Stimulated activated CD8-positive, alpha-beta memory T cell treated with anti-CD3 and anti-CD28 coated beads, Interleukin-7, amount 100 ng/mL, for 24 hours (primary cell): ENCODE data around the gene RPL34.
"Not testable (repeated sequence)": the region's sequence is repeated elsewhere in the genome, so short reads cannot be mapped to it uniquely, and the experiment has no call there.

ENCODE experiments used
- DNase-seq: peaks from one replicate; pipeline ENCODE4 v3.0.0-alpha.2; 2020; ENCODE audit warnings: low read depth

Gene RPL34

DNA sequence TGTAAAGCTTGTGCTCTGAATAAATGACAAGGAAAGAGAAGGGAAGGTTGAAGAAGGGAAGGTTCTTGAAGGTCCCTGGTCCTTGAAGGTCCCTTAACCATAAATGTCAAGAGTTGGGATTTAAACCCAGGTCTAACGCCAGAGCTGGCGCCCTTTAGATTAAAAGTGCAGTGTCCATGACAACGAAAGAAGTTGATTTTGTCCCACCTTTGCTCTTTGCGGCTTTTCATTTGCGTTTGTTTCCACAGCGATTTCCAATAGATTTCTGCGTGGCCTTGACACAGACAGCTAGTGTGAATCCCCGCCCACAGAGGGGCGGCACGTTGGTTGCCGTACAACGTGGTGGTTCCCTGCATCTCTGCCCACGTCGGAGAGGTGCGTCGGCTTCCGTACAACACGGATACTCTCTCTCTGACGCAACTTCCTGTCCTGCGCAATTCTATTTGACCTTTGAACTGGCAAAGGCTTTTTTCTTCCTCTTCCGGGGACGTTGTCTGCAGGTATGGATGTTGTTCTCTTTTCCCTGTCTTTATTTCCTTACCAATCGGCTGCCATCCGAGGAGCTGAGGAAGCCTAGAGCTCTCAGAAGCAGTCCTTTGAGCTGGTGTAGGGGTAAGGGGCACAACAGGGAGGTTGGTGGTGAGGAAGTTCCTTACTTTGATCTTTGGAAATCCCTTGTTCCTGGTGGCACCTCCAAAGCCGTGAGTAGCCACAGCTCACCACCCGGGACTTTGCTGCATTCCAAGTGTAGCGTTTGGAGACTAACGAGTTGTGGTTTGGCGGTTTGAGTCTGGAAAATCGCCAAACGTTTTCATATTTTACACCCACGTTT is at the start of gene RPL34:
RPL34 (plus strand) TSS at position 476 of the 832 bp plus-strand sequence. CDS start 1,384 bp downstream, outside the sequence.
- peak; percentile 90 for DNase-seq

DNA sequence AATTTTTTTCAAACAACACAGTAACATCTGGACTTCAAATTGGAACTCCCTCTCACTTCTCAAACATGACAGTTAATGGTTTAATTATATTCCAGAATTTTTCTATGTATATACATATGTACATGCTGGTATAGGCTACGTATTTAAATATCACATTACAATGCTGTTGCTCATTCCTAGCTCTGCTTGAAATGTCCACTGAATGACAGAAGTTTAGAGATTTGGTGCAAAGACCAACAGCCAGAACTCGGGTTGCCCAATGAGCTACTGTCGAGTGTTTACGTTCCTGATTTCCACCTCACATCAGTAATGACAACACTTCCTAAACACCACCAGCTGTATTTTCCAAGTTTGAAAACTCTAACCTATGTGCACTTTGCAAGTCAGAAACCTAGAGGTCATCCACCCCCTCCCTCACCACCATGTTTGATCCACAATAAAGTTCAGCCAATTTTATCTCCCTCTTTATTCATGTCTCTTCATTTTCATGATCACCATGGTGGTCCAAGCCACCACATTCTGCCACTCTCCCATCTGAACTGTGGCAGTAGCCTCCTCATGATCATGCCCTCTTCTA is 49.3 kb upstream of the RPL34 start:
- DNase-seq = no peak

DNA sequence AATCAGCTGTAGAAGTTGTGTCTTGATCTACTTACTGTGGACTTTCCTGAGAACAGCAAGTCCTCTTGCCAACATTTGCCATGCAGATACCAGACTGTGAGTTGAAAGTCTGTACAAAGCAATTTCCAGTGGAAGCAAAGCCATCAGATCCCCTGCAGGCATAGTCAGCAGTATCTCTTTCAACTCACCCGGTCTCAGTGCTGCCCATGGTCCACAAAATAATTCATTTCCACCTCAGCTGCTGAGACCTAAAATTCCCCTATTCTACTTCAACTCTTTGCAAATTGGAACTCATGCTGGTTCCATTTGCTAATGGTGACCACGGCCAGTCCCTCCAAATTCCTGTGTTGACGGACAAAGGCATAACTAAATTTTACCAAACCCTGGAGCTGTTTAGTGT is 46.0 kb upstream of the RPL34 start:
- DNase-seq = no peak

DNA sequence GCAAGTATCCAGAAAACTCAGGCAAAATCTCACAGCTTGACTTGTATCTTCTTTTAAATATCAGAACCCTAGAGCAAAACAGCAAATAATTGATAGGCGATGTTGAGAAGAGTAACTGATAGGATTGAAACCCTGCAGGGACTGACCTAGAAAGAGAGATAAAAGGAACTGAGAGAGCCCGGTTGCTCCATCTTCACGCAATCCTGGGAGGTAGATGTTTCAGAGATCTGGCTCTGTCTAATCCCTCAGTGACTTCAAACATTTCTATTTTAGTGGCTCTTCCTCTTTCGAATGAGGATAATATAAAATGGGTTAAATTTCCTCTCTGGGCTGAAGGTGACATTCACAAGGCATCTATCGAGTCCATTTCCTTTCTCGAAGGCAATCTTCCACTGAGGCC is 39.3 kb upstream of the RPL34 start:
- no peak for DNase-seq

DNA sequence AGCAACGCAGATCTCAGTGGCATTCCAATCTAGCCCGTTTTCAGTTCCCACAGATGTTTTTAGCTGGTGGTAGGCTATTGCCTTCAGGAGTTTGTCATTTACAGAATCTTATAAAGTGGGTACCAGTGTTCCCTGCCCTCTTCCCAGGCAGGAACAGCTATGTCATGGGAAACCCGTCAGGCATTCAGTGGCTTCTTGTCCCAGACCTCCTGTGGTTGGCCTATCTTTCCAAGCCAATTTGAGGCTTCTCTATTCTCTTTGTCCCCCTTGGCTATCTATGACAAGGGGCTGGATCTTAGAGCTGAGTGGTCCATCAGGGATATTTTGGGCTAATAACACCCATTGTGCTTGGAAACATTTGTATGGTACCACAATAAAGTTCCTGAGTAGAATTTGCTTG is 33.6 kb upstream of the RPL34 start:
- no peak for DNase-seq

DNA sequence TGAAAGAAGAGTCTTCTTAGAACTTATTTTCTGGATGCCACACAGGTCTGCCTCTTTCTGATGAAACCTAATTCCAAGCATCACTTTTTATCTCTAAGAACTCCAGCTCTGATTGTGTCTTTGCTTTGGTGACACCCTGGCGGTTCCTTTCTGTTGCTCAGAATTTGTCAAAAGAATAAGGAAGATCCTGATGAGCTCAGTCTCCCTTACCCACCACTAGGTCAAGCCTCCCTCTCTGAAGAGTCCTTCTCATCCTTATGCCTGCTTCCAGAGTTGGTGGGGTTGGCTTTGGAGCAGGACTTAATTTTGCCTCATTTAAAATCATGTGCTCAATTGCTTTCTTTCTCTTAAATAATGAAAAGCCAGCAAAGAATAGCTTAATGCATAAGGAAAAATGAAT is 31.5 kb upstream of the RPL34 start:
- DNase-seq = no peak

DNA sequence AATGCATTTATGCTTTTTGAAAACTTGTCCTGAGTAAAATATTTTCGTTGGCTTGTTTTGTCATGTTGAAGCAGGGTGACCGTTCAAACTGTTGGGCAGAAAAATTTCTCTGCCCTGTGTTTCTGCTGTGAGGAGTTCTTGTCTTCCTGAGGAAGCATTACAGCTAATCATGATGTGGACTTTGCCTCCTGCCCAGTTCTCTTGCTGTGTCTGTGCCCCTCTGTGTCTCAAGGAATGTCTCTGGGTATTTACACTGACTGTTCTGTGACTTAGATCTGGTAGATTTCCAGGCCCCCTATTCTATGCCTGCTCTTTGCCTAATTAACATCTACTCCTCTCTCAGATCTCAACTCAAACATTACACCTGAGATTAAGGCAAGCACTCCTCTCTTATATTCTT is 30.4 kb upstream of the RPL34 start:
- DNase-seq = no peak

DNA sequence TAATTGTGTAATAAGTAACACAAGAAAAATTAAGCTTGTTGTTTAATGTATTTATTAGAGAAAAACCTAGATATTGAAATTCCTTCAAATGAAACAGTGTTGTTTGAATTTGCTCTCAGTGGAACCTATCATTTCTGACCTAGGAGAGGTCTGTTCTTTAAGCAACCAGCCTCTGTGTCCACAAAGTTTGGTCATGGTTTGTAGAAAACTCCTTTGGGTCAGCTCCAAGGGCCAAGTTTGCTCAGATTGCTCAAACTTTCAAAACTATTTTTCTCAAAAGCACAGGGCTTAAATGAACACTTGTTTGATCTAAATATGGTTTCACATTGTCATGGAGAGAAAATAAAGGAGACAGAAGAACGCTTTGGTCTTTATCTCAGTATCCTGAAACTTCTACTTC is 29.6 kb upstream of the RPL34 start:
- DNase-seq = no peak

DNA sequence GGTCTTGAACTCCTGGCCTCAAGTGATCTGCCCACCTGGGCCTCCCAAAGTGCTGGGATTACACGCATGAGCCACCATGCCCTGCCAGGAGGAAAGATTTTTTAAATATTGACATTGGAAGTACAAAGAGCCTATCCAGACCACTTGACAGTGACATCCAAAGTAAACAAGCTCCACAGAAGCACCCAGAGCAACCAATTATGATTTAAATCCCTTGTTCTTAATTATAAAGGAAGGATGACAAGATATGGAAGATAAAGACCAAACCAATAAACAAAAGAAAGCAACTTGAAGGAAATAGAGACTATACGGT is 27.7 kb upstream of the RPL34 start:
- DNase-seq = no peak

DNA sequence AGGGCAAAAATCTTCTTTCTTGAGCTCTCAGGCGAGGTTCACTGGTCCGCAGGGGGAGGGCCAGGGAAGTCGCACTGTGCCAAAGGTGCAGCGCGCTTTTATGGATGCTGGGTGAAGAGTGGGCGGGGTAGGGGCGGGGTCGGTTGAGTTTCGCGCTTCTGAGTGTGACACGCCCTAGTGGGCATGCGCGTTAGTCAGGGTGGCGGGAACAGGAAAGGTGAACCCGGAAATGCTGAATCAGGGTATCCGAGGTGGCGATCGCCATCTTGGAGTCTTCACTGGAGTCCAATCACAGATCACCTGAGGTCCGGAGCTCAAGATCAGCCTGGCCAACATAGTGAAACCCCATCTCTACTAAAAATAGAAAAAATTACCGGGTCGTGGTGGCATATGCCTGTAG is 26.1 kb upstream of the RPL34 start:
- not testable (repeated sequence) for DNase-seq

DNA sequence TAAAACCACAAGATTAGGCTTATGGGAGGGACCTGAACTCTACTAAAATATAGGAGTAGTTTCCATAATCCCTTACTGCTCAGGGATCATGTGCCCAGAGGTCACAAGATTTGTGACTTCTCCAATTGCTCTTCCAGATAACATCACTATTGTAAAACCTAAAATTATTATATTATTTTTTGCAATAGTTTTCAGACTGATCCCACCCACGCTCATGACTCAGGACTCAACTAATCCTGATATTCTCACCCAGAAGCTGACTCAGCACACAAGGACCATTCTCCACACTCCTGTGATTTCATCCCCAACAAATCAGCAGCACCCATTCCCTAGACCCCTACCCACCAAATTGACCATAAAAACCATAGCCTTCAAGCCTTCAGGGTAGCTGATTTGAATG is 24.0 kb upstream of the RPL34 start:
- DNase-seq = no peak

DNA sequence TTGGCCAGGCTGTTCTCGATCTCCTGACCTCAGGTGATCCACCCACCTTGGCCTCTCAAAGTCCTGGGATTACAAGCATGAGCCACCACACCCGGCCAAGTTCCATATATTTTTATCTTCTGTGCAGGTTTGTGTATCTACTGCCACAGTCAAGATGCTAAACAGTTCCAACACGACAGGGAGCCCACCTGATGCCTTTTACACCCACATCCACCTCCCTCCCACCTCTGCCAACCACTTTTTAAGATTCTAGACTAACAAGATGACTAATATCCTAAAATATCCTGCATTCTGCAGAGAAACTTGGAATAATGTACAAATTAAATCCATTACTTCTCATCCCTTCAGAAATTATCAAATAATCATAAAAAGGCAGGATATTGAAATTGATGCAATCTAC is 19.3 kb upstream of the RPL34 start:
- DNase-seq = no peak

DNA sequence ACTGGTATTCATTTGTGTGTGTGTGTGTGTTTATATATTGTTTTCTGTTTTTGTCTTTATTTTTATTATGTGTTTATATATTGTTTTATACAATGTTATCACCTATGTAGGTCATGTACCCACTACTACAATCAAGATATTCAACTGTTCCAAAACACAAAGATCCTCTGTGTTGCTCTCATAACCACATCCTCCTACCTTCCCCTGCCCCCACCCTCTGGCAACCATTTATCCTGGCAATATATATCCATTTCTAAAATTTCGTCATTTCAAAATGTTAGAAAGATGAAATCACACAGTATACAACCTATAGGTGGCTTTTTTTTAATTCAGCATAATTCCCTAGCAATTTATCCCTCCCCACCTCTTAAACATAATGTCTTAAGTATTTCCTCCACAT is 18.8 kb upstream of the RPL34 start:
- no peak for DNase-seq

DNA sequence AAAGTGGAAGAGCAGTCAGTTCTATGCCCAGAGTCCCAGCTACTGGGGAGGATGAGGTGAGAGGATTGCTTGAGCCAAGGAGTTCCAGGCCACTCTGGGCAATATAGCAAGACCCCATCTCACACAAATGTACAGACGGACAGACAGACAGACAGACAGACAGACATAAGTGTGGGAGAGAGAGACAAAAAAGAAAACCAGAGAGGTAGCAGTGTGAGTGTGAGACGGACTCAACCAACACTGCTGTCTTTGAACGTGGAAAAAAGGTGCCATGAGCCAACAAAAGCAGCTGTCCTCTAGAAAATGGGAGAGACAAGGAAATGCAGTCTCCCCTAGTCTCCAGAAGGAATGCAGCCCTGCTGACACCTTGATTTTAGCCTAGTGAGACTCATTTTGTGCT is 18.2 kb upstream of the RPL34 start:
- DNase-seq = no peak

DNA sequence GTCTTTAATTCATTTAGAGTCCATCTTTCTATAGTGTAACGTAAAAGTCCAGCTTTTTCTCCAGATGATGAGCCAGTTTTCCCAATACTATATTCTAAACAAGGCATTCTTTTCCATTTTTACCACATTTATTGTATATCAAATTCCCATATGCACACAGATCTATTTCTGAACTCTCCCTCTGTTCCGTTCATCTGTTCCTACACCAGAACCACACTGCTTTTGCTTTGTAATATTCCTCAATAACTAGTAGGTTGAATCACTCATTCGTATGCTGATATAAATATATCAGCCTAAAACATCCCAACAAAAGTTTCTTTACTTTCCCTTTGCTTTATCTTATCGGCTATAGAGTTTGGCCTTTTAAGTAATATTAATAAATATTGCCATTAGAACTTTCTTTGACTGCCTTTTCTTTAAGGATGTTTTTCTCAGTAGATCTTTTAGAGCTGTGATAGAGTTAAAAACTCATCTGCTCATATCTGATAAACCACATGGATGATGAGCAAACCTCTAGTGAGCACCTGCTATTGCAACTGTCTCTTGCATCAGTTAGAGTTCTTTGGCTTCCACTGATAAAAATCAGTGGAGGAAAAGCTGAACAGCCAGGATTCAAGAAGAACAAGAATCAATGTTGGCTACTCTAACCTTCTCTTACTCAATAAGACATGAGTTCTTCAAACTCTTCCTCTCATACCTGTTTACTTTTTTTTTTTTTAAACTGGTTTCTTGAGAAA is 13.1 kb upstream of the RPL34 start:
- DNase-seq = no peak

DNA sequence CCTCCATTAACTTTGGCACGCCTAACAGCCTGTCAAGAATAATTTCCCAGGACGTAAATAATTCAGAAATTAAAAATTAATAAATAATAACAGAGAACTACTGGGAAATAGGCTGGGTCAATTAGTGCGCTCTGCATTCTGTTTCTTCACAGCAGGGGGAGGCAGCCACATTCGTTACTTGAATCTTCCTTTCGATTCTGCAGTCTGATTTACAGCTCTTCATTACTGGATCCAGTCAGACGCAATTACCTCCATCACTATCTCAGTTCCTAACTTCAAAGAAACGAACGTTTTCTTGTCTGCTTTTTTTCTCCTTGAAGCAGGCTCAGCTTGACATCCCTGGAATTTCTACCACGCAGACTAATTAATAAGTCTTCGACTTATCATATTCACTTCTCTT is 9.0 kb upstream of the RPL34 start:
- DNase-seq = no peak

DNA sequence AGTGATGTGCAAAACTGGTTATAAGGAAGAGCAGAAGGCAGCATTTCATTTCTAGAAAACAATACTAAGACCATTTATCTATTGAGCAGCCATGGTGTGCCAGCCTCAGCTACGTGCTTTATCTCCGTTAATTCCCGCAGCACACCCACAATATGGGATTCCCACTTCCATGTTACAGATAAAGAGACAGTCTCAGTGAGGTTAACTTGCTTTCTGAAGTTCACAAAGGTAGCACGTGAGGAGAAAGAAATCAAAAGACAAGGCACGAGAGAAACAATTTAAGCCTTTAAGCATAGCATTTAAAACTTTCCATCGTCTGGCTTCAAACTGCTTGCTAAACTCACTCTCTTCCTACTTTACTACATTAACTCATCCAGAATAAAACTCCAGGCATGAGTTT is 8.0 kb upstream of the RPL34 start:
- DNase-seq = no peak

DNA sequence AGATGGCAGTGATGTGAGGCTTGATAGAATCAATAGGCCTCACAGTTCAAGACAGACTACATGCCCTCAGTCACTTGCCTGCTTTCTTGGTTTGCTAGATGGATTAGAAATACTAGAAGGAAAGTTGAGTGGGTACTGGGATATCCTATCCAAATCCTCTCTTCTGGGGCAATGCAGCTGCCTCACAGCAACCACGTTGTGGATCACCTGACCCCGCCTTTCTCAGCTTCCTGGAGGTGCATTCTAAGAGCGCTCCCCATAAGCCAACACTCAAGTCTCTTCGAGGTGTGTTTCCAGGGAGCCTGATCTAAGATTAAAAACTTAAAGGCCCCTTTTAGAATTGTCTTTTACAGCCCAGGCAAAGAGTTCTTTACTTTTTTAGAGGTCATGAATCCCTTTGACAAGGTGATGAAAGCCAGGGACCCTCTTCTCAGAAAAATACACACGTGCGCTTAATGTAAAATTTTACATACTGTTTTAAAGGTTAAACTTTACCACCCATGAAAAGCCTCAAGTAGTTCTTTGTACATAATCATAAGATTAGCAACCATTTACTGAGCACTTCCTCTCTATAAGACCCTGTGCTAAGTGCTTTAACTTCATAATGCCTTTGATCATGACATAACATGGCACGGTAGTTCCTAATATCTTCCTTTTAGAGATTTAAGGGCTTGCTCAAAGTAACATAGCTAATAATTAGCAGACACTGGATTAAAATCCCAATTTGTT is 840 bp upstream of the RPL34 start:
- DNase-seq = no peak

DNA sequence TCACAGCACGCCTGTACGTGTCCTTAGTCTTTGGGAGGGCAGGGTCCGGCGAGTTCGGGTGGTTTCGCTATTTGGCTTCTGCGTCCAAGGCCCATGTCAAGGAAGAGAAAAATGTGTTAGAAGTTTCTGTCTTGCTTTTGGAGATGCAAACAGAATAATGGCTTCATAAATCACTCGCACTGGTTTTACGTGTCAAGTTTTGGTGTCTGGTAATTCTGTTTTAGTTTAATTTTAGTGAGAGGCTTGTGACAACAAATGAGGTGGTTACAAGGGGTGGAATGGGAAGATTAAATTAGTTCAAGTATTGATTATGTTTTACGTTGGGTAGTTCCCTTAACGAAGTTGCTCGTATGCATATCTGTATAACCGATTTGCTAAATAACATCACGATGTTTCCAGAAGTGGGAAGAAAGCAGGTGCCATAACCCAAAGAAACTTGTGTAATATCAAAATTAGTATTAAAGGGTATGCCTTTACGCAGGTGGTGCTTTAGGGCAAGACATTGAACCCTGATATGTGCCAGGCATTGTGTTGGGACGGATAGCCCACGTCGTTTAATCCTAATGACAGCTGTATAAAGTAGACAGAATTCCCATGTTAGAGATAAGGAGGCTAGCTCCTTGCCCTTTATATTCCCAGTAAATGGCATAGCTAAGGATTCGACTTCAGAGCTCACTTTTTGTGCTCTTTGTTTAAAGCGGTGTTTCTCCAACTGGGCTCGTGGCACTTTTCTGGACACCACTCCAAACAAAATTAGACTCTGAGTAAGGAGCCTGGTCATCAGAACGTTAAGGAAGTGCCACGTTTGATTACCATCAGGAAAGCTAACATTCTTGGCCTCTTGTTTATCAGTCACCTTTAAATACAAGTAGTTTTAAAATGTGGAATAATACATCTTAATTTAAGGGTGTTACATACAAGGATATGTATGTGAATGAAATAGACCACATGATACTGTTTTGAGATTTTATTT is 843 bp downstream of the RPL34 start:
- DNase-seq = no peak

DNA sequence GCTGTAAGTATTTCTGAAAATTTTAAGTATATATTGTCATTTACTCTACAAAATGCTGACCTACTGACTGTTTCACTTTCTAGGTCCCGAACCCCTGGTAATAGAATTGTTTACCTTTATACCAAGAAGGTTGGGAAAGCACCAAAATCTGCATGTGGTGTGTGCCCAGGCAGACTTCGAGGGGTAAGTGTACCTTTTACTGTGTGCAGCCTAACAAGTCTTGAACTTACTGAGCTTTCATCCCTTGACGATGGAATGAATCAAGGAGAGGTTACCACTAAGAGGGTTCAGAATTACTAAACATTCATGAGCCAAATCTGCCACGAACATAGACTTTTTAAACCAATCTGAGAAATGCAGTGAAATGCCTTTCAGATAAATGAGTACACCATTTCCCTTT is 1.6 kb downstream of the RPL34 start:
- DNase-seq = no peak

DNA sequence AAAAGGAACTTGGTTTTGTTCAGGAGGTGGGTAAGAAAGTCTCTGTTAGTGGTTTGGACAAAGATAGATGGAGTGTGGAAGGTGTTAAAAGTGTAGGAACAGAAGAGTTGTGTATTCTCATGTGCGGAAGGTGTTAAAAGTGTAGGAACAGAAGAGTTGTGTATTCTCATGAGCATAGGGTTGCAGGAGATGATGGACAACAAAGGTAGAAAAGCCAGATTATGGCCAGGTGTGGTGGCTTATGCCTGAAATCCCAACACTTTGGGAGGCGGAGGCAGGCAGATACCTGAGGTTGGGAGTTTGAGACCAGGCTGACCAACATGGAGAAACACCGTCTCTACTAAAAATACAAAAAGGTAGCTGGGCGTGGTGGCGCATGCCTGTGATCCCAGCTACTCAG is 2.5 kb downstream of the RPL34 start:
- no peak for DNase-seq
